Thymus (tissue), 11 donors: ENCODE data around the gene CDH12. TPM values are rescaled to one million over a fixed set of nuclear protein-coding genes. Genes with fewer than 3 reads are reported as not detected.
A peak's percentile ranks its signal among the peaks of the same experiment; 100 is the strongest.

Experiments
- DNase-seq, 9 donors: peaks; one replicate each; pipeline ENCODE4 v3.0.0-alpha.2; 2013; ENCODE audit warnings: low spot score in 9 of 9, low read depth in 6 of 9, missing footprints in 1 of 9
- H3K27ac ChIP-seq, 2 donors: one replicate each; pipeline ENCODE4 v1.5.1; 2013; ENCODE audit warnings: control low read depth in 1 of 2, low read depth in 1 of 2, low read length in 1 of 2, mild to moderate bottlenecking in 1 of 2, moderate library complexity in 1 of 2
- H3K27me3 ChIP-seq, 2 donors: one replicate each; pipeline ENCODE4 v1.5.1; 2013; ENCODE audit warnings: low read length in 1 of 2; ENCODE audit not compliant: control insufficient read depth in 2 of 2, insufficient read depth in 1 of 2
- H3K36me3 ChIP-seq, 2 donors: one replicate each; pipeline ENCODE4 v1.5.1; 2013; ENCODE audit warnings: low read length in 1 of 2, mild to moderate bottlenecking in 1 of 2, moderate library complexity in 1 of 2; ENCODE audit not compliant: control insufficient read depth in 2 of 2, insufficient read depth in 2 of 2
- H3K4me1 ChIP-seq, 2 donors: one replicate each; pipeline ENCODE4 v1.5.1; 2013; ENCODE audit warnings: low read length in 2 of 2; ENCODE audit not compliant: control insufficient read depth in 2 of 2, insufficient read depth in 2 of 2
- H3K4me3 ChIP-seq, 2 donors: one replicate each; pipeline ENCODE4 v1.5.1; 2013; ENCODE audit warnings: low read length in 2 of 2, control low read depth in 1 of 2, mild to moderate bottlenecking in 1 of 2
- H3K9me3 ChIP-seq, 2 donors: one replicate each; pipeline ENCODE4 v1.5.1; 2013; ENCODE audit warnings: low read length in 1 of 2, mild to moderate bottlenecking in 1 of 2; ENCODE audit not compliant: control insufficient read depth in 2 of 2, insufficient read depth in 1 of 2
- WGBS: extraction: QIAGEN DNeasy Blood & Tissue Kit; methylation state at CpG from one replicate; pipeline ENCODE4 v1.1.7; 2013; 5-methylcytosine and 5-hydroxymethylcytosine counted together
- polyA plus RNA-seq: library from polyadenylated mRNA; stranded (reverse); fragments of 200-250 nt; gene quantifications from one replicate; pipeline ENCODE4 v1.2.3, GENCODE V29; 2013
- total RNA-seq: library from RNA; stranded (reverse); fragments of 120-200 nt; gene quantifications from one replicate; pipeline ENCODE4 v1.2.4, GENCODE V29; 2013
- donor health status: healthy.

CDH12 gene
- total and polyA plus RNA-seq, 2 donors, result 0.05 to 0.09 TPM

DNA sequence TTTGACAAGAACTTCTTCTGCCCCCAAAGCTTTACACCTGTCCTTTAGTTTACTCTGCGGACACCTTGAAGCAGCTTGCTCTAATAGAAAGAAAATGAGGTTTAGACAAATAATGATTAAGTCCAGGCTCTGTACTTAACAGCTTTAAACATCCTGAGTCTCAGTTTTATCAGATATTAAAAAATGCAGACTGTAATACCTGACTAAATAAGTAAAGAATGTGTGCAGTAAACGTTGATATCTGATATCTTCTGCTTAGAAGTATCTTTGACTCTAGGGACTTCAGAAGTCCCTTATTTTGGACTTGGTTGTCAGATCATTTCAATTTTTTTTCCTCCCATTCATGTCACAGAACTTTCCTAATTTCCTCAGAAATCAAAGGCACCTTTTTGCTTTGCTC lies 1060.4 kb downstream of the CDH12 start:
- H3K27ac ChIP-seq, result no peak overlapping the region
- H3K4me1 ChIP-seq, result no peaks in the 10 kb centered on the region
- WGBS, result 84% methylated on average over 2 of the region's 2 CpGs
- H3K27me3 ChIP-seq, result no peaks in the 10 kb centered on the region
- no peaks in the 10 kb centered on the region for H3K36me3 ChIP-seq
- H3K9me3 ChIP-seq, result no peaks in the 10 kb centered on the region
- DNase-seq, result no peak
- H3K4me3 ChIP-seq, result no peak overlapping the region

DNA sequence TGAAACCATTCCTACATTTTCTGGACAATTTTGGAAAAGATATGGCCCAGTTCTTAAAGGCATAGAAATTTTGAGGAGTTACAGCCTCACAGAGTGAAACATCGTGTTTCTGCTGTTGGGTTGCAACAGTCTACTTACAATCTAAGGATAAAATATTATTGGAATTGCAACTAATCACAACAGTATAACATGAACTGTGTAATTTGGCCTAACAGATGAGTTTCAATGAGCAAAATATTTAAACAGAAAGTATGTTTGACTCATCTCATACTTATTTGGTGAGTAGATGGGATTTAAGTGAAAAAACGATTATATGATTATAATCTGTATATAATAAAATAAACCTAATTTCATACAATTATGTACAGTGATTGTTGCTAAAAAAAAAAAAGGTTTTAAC lies 1061.8 kb downstream of the CDH12 start:
- no peaks in the 10 kb centered on the region for H3K27me3 ChIP-seq
- no peak overlapping the region for H3K4me3 ChIP-seq
- H3K27ac ChIP-seq, result no peak overlapping the region
- H3K9me3 ChIP-seq, result no peaks in the 10 kb centered on the region
- no peaks in the 10 kb centered on the region for H3K36me3 ChIP-seq
- WGBS, result 91% methylated on average over 2 of the region's 2 CpGs
- H3K4me1 ChIP-seq, result no peaks in the 10 kb centered on the region
- no peak for DNase-seq

DNA sequence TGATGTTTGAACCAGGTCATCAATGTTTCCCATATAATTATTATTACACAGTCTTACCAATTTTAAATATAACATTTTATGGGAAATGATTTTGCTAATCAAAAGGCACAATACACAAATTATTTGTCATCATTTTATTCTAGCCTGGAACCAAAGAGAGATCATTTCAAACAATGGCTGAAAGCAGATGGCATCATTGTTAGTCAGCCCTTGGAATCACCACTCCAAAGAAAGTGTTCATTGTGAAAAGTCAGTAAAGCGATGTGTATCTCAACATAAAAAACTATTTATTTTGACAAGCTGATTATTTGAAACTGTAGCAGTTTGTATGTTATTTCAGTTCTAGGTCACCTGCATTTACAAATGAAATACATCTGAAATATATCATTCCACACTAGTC lies 1068.7 kb downstream of the CDH12 start:
- H3K4me3 ChIP-seq, result no peak overlapping the region
- DNase-seq, result no peak
- no peaks in the 10 kb centered on the region for H3K4me1 ChIP-seq
- H3K9me3 ChIP-seq, result no peaks in the 10 kb centered on the region
- WGBS, result 94% methylated on average over 1 of the region's 1 CpG
- H3K27ac ChIP-seq, result no peak overlapping the region
- no peaks in the 10 kb centered on the region for H3K27me3 ChIP-seq
- H3K36me3 ChIP-seq, result no peaks in the 10 kb centered on the region

DNA sequence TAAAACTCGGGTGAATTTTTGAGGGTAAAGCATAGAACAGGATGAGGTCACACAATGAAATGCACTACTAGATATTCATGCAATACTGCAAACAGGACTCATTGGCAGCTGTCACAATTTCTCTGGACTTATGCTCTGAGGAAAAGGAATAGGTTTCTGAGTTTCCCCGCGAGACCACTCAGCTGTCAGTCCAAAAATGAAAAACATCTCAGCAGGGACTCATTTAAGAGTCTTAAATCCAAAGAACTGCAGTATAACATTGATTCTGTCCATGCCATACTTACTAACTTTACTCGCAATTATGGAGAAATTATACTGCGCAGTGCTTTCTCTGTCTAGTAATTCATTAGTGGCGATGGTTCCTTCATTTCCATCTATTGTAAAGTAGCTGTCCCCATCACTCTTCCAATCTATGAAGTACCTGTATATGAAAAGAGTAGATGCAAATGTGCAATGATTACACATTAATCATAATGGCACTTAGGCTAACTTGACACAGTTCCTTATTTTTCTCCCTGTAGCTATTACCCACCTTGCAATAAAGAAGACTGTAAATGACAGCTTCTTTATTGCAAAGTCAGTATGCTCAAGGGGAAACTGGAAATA lies 1070.0 kb downstream of the CDH12 start:
- no peak for DNase-seq
- no peak overlapping the region for H3K4me3 ChIP-seq
- no peaks in the 10 kb centered on the region for H3K27me3 ChIP-seq
- no peak overlapping the region for H3K27ac ChIP-seq
- H3K4me1 ChIP-seq, result no peaks in the 10 kb centered on the region
- H3K9me3 ChIP-seq, result no peaks in the 10 kb centered on the region
- 88% methylated on average over 6 of the region's 6 CpGs for WGBS
- no peaks in the 10 kb centered on the region for H3K36me3 ChIP-seq

DNA sequence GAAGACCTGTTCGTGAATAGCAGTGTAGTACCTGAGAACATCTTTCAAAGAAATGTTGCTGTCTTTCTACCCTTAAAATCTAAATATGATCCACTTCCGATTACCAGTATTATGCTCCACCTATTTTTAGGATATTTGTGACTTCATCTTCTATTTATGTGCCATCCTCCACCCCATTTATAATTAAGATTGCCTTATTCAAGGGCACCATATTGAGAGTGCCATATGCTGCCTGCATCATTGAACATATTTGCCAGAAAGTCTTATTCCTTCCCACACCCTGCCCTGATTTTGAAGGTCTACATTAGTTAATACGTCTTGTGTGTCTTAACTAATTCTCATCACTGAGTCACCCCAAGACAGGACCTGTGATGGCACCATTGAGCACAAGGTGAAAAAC lies 1076.7 kb downstream of the CDH12 start:
- Histone ChIP-seq H3K4me3 (no peak overlapping the region), H3K27me3 (no peaks in the 10 kb centered on the region), H3K4me1 (no peaks in the 10 kb centered on the region), H3K27ac (no peak overlapping the region), H3K9me3 (no peaks in the 10 kb centered on the region), H3K36me3 (no peaks in the 10 kb centered on the region)
- no peak for DNase-seq
- WGBS, result 92% methylated on average over 3 of the region's 3 CpGs

DNA sequence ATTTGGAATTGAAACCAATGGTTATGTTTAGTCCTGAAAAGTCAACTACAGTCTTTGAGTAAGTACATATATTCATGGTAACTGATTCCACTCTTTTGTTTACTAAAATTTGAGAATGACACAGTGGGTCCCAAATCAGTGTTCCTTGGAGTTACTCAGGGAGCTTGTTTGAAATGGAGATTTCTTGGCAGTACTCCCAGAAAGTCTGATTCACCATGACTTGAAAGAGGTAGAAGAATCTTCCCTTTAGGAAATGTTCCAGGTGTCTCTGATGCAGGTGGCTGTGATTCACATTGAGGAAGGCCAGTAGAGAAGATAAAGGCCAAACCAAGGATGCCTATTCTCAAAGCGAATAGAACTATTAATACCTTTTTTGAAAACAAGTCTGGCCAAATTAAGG lies 1078.3 kb downstream of the CDH12 start:
- no peak overlapping the region for H3K4me3 ChIP-seq
- WGBS, result 92% methylated on average over 1 of the region's 1 CpG
- H3K27ac ChIP-seq, result no peak overlapping the region
- no peaks in the 10 kb centered on the region for H3K36me3 ChIP-seq
- H3K9me3 ChIP-seq, result no peaks in the 10 kb centered on the region
- H3K27me3 ChIP-seq, result no peaks in the 10 kb centered on the region
- peak in 1 of 9 donors; percentile 1 for DNase-seq
- H3K4me1 ChIP-seq, result no peaks in the 10 kb centered on the region

DNA sequence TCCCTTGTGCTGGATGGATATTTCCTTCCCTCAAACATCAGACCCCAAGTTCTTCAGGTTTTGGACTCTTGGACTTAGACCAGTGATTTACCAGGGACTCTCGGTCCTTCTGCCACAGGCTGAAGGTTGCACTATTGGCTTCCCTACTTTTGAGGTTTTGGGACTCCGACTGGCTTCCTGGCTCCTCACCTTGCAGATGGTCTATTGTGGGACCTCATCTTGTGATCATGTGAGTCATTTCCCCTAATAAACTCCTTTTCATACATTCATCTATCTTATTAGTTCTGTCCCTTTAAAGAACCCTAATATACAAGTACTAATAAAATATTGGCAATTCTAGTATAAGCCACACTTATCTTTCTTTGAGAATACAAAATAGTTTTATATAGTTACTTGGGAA lies 1078.9 kb downstream of the CDH12 start:
- DNase-seq, result no peak
- Histone ChIP-seq H3K4me3 (no peak overlapping the region), H3K27me3 (no peaks in the 10 kb centered on the region), H3K4me1 (no peaks in the 10 kb centered on the region), H3K27ac (no peak overlapping the region), H3K9me3 (no peaks in the 10 kb centered on the region), H3K36me3 (no peaks in the 10 kb centered on the region)
- WGBS, result 94% methylated on average over 2 of the region's 2 CpGs

DNA sequence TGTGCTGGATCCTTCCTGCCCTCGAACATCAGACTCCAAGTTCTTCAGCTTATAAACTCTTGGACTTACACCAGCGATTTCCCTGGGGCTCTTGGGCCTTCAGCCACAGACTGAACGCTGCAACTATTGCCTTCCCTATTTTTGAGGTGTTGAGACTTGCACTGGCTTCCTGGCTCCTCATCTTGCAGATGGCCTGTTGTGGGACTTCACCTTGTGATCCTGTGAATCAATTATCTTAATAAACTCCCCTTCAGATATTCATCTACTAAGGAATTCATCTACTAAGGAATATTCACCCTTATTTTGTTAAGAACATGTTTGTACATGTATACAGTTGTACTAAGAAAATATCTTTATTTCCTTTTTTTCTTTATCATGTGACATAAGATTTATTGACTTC lies 1079.7 kb downstream of the CDH12 start:
- no peaks in the 10 kb centered on the region for H3K36me3 ChIP-seq
- no peak overlapping the region for H3K27ac ChIP-seq
- H3K4me1 ChIP-seq, result no peaks in the 10 kb centered on the region
- DNase-seq, result no peak
- WGBS, result 82% methylated on average over 3 of the region's 3 CpGs
- H3K9me3 ChIP-seq, result no peaks in the 10 kb centered on the region
- no peaks in the 10 kb centered on the region for H3K27me3 ChIP-seq
- no peak overlapping the region for H3K4me3 ChIP-seq

DNA sequence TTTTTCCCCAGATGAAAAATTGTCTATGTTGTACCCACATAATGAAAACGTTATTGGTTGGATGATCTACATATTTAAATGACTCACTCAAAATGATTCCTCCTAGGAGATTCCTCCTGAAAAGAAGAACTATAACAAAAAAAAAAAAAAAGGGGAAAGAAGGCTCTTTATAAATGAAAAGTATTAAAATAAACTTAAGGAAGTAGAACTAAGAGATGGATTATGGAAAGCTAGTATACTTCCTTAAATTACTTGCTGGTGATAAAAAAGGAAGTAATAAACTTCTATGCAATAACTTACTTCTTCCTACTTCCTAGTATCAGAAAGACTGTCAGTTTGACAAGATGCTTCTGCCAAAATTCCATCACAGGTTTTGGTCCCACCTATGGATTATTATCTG lies 1087.7 kb downstream of the CDH12 start:
- H3K9me3 ChIP-seq, result no peaks in the 10 kb centered on the region
- H3K4me3 ChIP-seq, result no peak overlapping the region
- H3K27me3 ChIP-seq, result no peaks in the 10 kb centered on the region
- H3K36me3 ChIP-seq, result no peaks in the 10 kb centered on the region
- DNase-seq, result no peak
- H3K4me1 ChIP-seq, result no peaks in the 10 kb centered on the region
- no peak overlapping the region for H3K27ac ChIP-seq
- 33% methylated on average over 1 of the region's 1 CpG for WGBS

DNA sequence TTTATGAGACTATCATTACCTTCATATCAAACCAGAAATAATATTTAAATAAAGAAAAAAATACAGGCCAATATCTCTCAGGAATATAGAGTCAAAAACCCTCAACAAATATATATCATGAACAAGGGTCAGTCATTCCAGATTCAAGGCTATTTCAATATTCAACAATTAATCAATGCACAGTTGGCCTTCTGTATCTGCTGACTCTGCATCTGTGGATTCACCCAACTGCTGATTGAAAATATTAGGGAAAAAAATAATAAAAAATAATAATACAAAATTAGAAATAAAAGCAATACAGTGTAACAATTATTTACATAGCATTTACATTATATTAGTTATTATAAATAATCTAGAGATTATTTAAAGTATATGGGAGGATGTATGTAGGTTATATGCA lies 1114.0 kb downstream of the CDH12 start:
- H3K36me3 ChIP-seq, result no peaks in the 10 kb centered on the region
- no peak for DNase-seq

More for the DNA sequence above, 1114.0 kb downstream of the CDH12 start:
- H3K4me3 ChIP-seq, result no peak overlapping the region
- no peaks in the 10 kb centered on the region for H3K4me1 ChIP-seq
- H3K9me3 ChIP-seq, result no peaks in the 10 kb centered on the region
- no peaks in the 10 kb centered on the region for H3K27me3 ChIP-seq
- no peak overlapping the region for H3K27ac ChIP-seq
